HG02943 (cell line): Measurements from ENCODE around the gene OTOGL.
"Not testable (repeated sequence)": the region's sequence is repeated elsewhere in the genome, so short reads cannot be mapped to it uniquely, and the experiment has no call there.

Experiments used
- ATAC-seq: cut with Tn5 transposase; IDR thresholded peaks from one replicate; pipeline ENCODE4 v1.9.1; 2021; ENCODE audit warnings: mild to moderate bottlenecking, low read depth, moderate library complexity; ENCODE audit not compliant: unreplicated experiment

Gene OTOGL

GRCh38 chr12:80218925-80219324, 119.6 kb downstream of the OTOGL start:
- not testable (repeated sequence) for ATAC-seq

- no peak for ATAC-seq
Observed at GRCh38 chr12:80219345-80219744, 120.0 kb downstream of the OTOGL start.

- ATAC-seq: no peak
Observed at GRCh38 chr12:80222261-80222660, 122.9 kb downstream of the OTOGL start.

GRCh38 chr12:80226576-80226975, 127.2 kb downstream of the OTOGL start:
- ATAC-seq: no peak

GRCh38 chr12:80227904-80228303, 128.6 kb downstream of the OTOGL start:
- ATAC-seq: not testable (repeated sequence)

- ATAC-seq: no peak
Observed at GRCh38 chr12:80230068-80230467, 130.7 kb downstream of the OTOGL start.

GRCh38 chr12:80232837-80233236, 133.5 kb downstream of the OTOGL start:
- ATAC-seq: no peak

GRCh38 chr12:80233926-80234325, 134.6 kb downstream of the OTOGL start:
- no peak for ATAC-seq

GRCh38 chr12:80234667-80235066, 135.3 kb downstream of the OTOGL start:
- no peak for ATAC-seq

- ATAC-seq: no peak
Observed at GRCh38 chr12:80235944-80236343, 136.6 kb downstream of the OTOGL start.

- ATAC-seq: no peak
Observed at GRCh38 chr12:80239867-80240266, 140.5 kb downstream of the OTOGL start.

- ATAC-seq: no peak
Observed at GRCh38 chr12:80241576-80242273, 142.4 kb downstream of the OTOGL start.

GRCh38 chr12:80242321-80242720, 143.0 kb downstream of the OTOGL start:
- no peak for ATAC-seq

GRCh38 chr12:80249581-80249980, 150.2 kb downstream of the OTOGL start:
- not testable (repeated sequence) for ATAC-seq

GRCh38 chr12:80257920-80258319, 158.6 kb downstream of the OTOGL start:
- ATAC-seq: no peak

- ATAC-seq: no peak
Observed at GRCh38 chr12:80260269-80260668, 160.9 kb downstream of the OTOGL start.

GRCh38 chr12:80261403-80261802, 162.1 kb downstream of the OTOGL start:
- no peak for ATAC-seq

- ATAC-seq: no peak
Observed at GRCh38 chr12:80262346-80262745, 163.0 kb downstream of the OTOGL start.

GRCh38 chr12:80262771-80263170, 163.4 kb downstream of the OTOGL start:
- no peak for ATAC-seq

GRCh38 chr12:80264386-80264785, 165.0 kb downstream of the OTOGL start:
- ATAC-seq: no peak

- no peak for ATAC-seq
Observed at GRCh38 chr12:80264891-80265290, 165.6 kb downstream of the OTOGL start.

- ATAC-seq: no peak
Observed at GRCh38 chr12:80268924-80269749, 169.8 kb downstream of the OTOGL start.
